DMS114 treated with DMSO at 0.1 percent for 48 hours (cell line): ENCODE results near the gene RBKS.
A peak's percentile ranks its signal among the peaks of the same experiment; 100 is the strongest.

ENCODE experiments used
- DNase-seq: peaks from one replicate; lab custom pipeline; 2025; ENCODE audit not compliant: unreplicated experiment; lab: John Stamatoyannopoulos, UW

Gene RBKS

DNA sequence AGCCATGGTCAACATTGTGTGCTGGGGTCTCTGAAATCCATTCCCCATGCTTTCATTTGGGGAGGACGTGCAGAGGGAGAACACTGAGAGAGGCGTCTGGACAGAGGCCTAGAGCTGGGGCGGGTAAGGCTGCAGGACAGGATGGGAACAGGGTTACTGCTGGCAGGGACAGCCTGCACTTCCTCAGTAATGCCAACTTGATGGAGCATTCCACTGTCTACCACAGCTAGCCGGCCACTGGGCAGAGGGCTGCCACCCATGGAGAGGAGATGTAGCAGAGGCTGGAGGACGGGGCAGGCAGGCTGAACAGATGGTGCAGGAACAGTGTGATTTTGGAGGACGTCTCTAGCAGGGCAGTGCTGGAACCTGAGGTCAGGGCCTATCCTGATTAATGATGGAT lies 89.3 kb downstream of the RBKS start:
- DNase-seq, result no peak

DNA sequence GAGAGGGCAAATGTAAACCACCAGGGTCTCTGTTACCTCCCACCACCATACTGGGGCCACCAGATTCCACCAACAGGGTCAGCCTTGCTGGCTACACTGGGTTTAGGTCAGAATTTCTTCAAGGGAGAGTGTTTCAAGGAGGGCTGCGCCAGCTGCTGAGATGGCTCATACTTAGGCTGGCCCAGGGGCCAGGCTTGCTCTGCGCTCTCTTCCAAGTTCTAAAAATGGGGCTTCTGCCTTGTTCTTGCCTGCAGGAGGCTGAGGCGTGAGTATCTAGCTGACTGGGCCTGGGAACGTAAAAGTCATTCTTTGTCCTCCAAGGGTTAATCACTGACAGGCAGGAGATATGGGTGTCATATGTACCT lies 90.6 kb downstream of the RBKS start:
- DNase-seq, result no peak

DNA sequence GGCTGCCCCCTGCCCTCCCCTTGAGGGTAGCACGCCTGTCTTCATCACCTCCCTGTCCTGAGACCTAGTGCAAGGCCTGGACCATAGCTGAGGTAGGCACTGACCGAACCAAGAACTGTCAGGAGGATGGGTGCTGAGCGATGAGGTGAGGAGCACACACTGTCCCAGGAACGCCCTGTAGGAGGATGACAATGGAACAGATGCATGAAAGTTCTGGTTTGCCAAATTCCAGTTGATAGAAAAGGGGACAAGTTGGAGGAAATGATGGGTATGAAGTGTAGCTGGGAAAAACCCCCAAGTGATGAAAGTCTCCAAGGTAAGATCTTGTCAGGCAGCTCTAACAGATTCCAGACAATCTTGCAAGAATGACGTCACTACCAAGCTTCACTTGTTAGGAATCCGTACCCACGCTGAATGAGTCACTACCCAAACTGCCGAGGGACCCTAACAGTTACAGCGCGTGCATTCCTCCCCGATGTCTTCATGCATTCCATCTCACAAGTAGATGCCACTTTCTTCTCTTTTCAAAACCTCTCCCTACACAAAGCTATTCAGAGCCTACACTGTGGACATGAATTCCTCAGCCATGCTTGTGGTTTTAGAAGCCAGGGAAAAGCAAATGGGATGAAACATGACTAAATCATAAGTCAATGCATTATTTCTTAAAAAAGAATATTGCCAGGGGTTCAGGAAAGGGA lies 91.1 kb downstream of the RBKS start:
- no peak for DNase-seq

DNA sequence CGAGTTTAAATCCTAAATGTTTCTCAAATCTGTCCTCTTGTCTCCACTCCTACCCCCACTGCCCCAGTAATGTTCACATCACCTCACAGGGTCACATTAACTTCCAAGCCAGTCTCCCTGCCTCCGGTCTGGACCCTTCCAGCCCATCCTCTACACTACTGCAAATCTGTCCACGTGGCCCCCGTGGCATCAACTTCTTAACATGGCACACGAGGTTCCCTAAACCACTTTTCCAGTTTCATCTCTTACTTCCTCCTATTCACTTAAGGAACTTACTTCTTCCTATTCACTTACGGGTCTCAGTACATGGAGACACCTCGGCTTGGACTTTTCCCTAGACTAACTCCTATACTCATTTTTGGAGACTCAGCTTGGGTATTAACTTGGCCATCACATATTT lies 91.7 kb downstream of the RBKS start:
- DNase-seq, result no peak

DNA sequence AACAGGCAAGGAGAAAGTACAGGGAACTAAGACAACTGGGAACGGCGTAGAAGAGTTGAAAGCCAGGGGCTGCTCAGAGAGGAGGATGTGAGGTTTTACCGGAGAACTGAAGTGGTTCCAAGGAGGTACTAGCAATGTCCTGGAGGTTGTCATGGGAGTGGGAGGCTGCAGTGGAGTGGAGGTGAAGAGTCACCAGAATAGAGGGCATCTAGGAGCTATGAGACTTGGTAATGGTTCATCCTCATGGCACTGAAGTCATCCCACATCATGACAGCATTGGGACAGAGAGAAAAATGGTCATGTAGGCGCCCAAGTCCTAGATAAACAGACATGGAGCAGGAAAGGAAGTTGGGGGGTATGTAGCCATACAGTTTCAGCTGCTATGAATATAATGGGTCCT lies 92.3 kb downstream of the RBKS start:
- no peak for DNase-seq

DNA sequence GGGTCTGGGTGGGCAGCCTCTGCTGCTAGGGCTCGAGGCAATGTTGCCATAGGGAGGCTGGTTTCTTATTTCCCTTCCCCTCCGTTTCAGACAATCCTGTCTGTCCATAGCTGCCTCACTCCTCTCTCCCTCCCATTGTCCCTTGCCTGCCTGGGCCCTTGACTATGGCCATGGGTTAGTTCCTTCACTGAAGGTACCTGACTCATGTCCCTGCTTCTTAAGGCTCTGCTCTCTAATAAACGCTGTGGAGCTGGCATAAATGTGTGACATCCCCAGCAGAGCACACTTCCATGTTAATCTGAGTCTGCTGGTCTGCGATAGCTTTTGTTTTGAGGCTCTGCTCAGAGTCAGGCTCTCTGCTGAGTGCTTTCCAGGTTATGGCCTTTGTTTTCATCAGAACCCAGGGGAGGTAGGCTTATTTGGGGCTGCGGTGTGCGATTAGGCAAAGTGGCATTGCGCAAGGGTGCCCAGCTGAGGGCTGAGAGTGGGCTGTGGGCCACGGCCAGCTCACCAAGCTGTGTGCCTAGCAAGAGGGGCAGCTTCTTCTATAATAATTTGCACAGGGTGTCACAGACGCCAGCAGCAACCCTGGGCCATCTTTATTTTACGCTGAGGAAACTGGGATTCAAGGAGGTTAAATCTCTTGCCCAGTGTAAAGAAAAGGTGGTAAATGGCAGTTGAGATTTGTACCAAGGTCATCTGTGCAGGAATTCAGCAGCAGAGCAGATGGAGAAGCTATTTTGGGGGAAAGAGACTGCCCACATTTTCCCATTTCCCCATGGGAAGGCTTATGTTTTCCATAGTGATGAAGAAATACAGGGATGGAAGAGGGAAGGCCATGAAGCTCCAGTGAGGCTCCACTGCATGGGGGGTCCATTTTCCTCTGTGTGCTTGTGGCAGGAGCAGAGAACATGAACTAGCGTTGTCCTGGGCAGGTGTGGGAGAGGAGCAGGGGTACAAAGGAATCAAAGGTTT lies 93.1 kb downstream of the RBKS start:
- no peak for DNase-seq

DNA sequence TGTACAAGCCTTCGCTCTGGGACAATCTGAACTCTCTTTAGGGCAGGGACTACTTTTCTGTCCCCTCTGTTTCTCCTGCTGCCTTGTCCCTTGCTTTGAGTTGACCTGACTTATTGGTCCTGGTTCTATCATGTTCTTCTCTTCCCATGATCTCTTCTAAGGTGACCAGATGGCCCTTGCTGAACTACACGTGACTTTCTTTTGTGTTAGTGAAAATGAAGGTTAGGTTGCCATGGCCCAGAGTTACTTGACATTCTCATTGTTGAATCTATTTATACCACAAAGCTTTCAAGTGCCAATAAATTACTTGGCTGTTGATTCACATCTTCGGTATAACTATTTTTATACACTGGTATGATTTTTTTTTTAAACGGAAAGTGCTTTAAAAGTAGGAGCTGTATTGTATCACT lies 94.3 kb downstream of the RBKS start:
- no peak for DNase-seq

DNA sequence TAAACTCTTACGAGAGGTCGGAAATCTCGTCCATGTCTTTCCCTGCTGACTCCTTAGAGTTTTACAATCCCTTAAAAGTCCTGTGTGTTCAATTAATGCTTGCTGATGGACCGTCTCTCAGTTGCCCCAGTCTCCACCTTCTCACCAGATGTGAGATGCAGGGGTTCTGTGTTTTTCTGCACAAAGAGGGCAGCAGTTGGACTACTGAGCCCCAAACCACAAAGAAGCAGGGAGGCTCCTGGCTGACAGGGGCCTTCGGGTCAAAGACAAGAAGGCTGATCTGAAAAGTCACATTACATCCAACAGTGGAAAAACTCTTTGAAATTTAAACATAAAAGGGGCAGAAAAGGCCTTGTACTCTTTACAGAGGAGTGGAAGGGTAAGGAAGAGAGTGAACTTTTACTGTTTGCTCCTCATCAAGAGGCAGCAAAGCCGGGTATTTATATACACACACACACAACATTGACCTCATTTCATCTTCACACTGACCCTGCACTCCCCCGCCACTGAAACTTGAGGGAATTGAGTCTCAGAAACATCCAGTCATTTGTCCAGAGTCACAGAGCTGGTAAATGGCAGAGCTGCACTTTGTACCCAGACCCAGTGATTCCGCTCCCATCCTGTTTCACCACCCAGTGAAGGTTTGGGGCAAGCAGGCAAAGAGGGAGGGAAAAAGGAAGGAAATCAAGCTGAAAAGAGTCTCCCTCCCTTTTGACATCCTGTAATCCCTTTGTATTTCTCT lies 94.9 kb downstream of the RBKS start:
- DNase-seq, result no peak

DNA sequence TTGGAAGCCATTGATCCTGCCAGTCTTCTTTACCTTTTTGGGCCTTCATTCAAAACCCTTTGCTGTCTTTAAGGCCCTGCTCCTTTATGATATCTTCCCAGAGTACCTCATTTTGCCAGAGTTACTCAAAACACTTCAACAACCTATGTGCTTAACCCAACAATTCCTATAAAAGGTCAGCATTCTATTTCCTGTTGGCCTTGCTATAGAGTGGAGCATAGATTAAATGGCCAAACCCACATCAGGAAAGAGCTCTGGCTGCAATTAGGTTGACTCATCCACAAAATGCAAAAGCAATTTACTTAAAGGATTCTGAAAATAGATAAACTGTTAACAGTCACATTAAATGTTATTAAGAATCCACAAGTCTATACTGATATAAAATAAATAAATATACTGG lies 97.4 kb downstream of the RBKS start:
- no peak for DNase-seq

DNA sequence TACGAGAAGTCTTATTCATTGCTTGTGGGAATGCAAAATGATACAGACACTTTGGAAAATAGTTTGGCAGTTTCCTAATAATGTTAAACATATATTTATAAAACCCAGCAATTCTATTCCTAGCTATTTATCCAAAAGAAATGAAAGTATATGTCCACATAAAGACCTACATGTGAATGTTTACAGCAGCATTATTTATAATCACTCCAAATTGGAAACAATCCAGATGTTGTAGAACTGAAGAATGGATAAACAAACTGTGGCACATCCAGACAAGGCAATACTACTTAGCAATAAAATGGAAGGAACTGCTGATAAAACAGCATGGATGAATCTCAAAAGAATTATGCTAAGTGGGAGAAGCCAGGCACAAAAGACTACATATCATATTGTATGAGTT lies 99.4 kb downstream of the RBKS start:
- DNase-seq, result no peak

DNA sequence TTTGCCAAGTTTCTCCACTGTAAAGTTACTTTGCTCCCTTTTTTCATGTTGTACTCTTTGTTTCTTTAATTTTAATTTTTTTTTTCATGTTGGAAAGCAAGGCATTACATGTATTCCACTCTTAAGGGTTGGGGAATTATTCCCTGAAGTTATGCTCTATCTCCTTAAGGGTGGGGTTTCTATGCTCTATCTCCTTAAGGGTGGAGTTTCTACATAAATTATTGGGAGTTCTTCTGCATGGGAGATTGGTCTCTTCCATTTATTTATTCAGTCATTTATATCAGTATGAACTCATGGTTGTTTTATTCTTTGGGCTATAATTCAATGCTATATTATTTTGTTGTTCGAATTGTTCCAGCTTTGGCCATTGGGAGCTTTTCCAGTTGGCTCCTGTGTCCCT lies 107.5 kb downstream of the RBKS start:
- DNase-seq, result no peak

DNA sequence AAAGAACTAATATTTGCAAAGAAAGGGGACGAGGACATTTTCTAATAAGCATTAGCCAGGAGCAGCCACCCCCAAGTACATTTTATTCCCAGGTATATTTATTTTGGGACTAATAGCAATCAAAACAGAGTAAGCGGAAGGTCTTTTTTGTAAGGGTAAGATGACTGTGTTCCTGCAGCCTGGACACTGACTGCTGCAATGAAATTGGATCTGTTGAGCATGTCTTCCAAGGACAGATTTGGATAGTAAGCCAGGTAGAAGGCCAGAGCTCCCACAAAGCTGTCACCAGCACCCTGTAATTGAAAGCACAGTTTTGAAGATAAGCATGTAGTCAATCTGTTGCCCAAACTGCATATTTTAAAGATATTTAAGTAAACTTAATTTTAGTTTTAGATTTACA lies 108.7 kb downstream of the RBKS start:
- DNase-seq, result no peak

DNA sequence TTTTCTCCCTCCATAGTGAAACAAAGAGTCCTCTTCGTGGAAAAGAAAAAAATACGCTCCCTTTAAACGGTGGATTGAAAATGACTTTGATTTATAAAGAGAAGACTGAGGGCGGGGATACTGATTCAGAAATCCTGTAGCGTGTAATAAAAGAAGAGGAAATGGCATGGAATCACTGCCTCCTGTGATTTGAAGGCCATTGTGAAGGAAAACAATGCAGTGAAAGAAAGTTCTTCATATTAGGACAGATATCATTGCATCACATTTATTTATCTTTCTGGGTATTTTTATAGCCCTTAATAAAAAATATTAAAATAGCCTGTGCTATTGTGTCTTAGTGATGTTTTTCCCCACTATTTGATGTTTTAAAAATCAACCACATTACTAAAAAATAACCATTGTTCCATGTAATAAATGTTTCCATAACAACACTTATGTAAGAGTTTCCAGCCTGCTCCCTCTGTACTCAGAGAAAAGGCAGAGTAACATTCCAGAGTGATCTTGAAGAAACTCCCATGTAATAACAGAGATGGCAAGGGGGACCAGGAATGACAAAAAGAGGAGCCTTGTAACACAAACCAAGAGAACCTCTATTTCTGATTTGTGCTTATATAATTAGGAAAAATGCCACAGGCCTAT lies 110.7 kb downstream of the RBKS start:
- no peak for DNase-seq

DNA sequence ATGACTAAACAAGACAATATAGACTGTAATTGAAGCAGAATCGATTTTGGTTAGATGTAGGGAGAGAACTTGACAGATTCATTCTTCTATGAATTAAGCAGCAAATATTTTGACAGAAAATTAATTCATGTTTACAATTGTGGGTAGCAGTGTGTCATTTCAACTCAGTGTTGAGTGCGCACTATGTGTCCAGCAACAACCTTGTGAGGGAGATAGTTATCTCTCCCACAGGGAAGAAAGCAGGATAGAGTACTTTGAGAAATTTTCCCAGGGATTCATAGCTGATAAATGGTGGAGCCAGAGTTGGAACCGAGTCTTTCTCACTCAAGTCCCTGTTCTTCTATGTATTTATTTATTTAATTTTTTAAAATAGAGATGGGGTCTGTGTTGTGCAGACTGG lies 113.5 kb downstream of the RBKS start:
- no peak for DNase-seq

DNA sequence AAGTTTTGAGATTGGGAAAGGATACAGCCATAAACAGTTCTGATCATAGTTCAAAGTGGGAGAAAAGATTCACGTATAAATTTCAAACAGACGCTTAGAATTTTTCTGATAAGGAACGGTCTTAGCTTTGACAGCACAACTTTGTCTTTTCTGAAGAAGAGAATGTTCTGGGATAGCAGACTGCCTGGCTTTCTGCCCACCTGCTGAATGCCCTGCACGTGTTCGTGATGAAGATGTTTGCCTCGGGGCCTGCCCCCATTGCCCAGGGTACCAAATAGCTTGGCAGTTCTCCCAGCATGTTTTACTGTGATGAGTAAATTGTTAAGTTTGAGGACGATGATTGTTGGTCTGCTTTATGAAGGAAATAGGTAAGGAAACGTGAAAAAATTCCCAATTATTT lies 114.1 kb downstream of the RBKS start:
- DNase-seq, result no peak

DNA sequence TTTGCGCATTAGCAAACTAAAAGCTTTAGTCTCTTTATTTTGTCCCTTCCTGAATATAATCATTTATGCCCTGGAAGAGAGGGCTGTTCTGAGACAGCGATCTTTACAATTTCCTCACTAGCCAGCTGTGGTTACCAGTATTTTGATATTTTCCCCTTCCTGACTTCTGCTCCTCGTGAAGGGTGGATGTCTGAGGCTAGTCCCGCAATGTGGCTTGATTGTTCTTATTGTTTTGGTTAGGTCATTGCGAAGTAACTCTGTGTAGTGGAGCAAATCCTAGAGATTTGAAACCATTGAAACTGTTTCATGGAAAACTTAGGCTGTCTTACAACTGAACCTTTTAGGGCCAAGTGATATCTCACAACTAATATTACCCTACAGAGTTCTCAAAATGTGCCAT lies 116.2 kb downstream of the RBKS start:
- no peak for DNase-seq

DNA sequence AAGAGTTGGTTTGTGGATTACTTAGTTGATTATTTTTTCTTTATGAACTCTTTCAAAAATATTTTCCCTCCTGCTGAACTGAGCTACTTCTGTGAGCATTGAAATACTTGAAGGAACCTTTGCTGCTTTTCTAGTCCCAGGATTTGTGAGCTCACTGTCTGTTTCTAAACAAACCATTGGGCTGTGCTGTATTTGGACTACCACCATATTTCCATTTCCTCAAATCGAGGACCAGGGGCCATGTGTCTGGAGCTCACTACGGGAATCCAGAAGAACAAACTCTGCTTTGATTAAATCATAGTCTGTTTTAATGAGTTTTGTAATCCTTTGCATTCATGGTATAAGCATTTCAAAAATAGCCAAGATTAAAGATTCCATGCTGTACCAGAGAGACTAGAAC lies 117.4 kb downstream of the RBKS start:
- DNase-seq, result no peak

DNA sequence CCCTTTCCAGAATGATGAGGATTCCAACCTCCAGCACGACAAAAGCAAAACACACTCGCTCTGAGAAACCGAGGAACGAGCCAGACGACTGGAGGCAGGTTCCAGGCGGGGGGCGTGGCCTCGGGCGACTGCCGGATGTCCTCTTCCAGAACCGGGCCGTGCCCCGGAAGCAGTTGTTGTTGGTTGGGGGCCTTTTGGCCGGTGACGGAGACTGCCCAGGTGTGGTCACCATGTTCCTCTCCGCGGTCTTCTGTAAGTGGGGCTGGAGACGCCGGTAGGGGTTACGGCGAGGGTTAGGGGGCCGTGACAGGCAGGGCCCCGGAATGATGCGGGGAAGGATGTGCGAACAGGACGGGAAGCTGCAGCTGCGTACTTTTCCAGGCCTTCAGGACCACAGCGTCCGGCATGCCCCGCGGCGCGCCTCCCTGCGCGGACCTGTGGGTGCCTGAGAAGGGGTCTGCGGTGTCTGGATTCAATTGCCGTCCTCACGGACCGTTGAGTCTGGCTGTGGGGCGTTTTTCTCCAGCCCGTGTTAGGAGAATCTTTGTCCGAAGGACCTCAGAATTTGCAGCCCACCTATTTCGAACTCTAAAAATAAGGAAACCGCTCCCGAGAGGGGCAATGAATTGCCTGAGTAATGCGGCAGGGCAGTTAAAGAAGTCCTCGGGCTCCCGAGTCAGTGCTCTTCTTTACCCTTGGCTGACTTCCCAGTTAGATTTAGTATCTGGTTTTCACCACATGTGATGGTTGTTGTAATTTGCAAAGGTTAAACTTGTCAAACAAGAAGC lies 118.4 kb downstream of the RBKS start, which contains the start of gene MRPL33:
Gene MRPL33 (plus strand): TSS at position 172 of the 788 bp plus-strand sequence. CDS start 59 bp downstream, at position 231.
- DNase-seq, result peak; percentile 85

DNA sequence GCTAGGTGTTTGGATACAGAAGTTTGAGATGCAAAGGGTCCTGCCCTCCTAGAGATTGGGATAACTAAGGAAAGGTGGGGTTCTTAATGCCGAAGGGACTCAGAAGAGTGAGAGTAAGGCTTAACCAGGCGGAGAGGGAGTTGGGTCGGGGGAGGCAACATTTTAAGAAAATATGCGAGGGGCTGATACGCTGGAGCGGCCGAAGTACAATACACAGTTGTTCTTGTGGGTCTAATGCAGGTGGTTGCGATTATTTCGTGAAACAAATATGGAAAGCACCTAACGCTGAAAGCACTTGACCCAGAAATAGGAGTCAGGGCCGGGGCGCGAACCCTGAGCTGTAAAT lies 119.0 kb downstream of the RBKS start:
- DNase-seq, result no peak

DNA sequence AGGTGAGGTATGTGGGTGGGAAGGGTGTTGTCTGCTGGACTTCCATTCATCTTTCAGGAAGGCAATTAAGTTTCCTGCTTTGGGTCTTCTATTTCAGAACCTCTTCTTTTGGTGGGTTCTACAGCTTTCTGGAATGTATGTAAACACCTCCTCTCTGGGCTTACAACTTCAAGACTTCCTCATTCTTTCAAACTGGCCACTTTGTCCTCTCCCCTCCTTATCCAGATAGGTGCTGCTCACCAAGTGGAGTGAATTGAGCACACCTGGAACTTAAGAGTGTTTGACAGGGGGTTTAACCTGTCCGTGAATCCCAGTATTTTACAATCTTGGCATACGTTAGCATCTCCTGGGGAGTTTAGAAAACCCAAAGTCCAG lies 123.9 kb downstream of the RBKS start:
- no peak for DNase-seq
